ENCODE results near the gene PCDHGA11. TPM values are rescaled to one million over a fixed set of nuclear protein-coding genes. Genes with fewer than 3 reads are reported as not detected.

PCDHGA11 gene
- total RNA-seq, 4 donors from 2014 or later = 2.6 to 5.8 (median 4.4) TPM

DNA sequence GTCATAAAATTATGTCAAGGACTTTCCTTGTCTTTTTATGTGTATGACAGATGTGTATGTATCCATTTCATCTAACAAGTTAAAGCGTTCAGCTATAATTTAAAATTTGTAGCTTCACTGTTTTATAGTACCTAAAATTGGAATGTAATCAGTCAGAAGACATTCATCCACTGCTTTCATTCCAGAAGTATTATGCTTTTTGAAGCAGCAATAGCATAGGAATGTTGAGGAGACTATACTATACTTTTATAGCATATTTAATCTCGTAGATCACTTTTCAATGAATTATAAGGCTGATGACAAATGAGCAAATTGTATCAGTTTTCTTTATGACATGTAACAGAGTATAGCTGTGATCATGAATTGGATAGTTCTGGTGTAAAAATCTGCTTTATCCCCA, 16.4 kb downstream of the PCDHGA11 start:
- 80 to 94% methylated on average over 2 of the region's 2 CpGs for WGBS, 2 donors (ENCODE audit: low coverage in 1 of 2)
- H3K27me3 ChIP-seq = no peaks in the 10 kb centered on the region
- H3K9me3 ChIP-seq = peaks cover 58 to 76% of the 10 kb centered on the region in 2 donors
- TF ChIP-seq, protein P1, sequence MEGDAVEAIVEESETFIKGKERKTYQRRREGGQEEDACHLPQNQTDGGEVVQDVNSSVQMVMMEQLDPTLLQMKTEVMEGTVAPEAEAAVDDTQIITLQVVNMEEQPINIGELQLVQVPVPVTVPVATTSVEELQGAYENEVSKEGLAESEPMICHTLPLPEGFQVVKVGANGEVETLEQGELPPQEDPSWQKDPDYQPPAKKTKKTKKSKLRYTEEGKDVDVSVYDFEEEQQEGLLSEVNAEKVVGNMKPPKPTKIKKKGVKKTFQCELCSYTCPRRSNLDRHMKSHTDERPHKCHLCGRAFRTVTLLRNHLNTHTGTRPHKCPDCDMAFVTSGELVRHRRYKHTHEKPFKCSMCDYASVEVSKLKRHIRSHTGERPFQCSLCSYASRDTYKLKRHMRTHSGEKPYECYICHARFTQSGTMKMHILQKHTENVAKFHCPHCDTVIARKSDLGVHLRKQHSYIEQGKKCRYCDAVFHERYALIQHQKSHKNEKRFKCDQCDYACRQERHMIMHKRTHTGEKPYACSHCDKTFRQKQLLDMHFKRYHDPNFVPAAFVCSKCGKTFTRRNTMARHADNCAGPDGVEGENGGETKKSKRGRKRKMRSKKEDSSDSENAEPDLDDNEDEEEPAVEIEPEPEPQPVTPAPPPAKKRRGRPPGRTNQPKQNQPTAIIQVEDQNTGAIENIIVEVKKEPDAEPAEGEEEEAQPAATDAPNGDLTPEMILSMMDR (IDR thresholded peaks at IDR 0.05) = no peak
- TF ChIP-seq POLR2AphosphoS5 (IDR thresholded peaks at IDR 0.05) (no peak), POLR2A (IDR thresholded peaks at IDR 0.05) (no peak), EP300 (IDR thresholded peaks at IDR 0.05; ENCODE audit: low read depth) (no peak)
- no peak overlapping the region for H3K4me3 ChIP-seq
- H3K36me3 ChIP-seq = no peaks in the 10 kb centered on the region
- no peak for DNase-seq
- in situ Hi-C loops (cut with MboI; ENCODE audit: low pct_ligation_motif_present in 1 of 4, low pct_unique_long_range_greater_than_20kb in 1 of 4, low sequenced_read_pairs in 3 of 4) = no loop called here
- no peaks in the 10 kb centered on the region for H3K4me1 ChIP-seq
- no peak overlapping the region for H3K27ac ChIP-seq
- intact Hi-C loops (cut with DNase I; ENCODE audit: low total_unique reads) = no loop called here

DNA sequence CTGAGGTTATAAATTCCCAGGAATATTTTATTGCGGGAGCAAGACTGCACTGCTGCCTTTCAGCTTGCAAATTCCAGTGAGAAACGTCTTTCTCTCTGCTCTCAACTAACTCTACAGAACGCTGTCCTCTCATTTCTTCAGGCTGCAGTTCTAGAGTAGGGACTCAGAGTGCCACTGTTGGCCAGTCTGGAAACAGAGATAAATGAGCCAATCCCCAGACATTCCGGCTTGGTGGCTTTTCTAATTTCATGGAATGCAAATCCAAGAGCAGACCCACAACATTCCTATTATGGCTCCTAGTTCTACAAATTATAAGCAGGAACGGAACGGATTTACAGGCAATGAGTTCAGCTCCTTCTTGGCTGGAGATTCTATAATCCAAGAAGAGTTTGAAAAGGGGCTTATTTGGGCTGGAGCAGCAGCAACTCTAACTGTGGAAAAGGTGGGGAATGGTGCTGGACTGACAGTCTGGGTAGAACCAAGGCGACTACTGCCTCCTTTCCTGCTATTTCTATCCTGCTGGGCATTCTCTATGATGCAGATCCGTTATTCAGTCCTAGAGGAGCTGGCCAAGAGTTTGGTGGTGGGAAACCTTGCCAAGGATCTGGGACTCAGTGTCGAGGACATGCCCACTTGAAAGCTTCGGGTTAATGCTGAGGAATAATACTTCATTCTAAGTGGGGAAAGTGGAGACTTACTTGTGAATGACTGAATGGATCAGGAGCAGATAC, 18.7 kb downstream of the PCDHGA11 start:
- 75 to 81% methylated on average over 7 to 10 of the region's 10 CpGs for WGBS, 2 donors (ENCODE audit: low coverage in 1 of 2)
- in situ Hi-C loops (cut with MboI; ENCODE audit: low pct_ligation_motif_present in 1 of 4, low pct_unique_long_range_greater_than_20kb in 1 of 4, low sequenced_read_pairs in 3 of 4) (no loop called here), intact Hi-C loops (cut with DNase I; ENCODE audit: low total_unique reads) (no loop called here)
- H3K27ac ChIP-seq = no peak overlapping the region
- peaks cover 44 to 55% of the 10 kb centered on the region in 2 donors for H3K9me3 ChIP-seq
- no peak for DNase-seq
- TF ChIP-seq, protein P1 (IDR thresholded peaks at IDR 0.05) = no peak
- no peak for TF ChIP-seq POLR2A (IDR thresholded peaks at IDR 0.05)
- no peak for TF ChIP-seq POLR2AphosphoS5 (IDR thresholded peaks at IDR 0.05)
- TF ChIP-seq EP300 (IDR thresholded peaks at IDR 0.05; ENCODE audit: low read depth) = no peak
- H3K4me3 ChIP-seq = no peak overlapping the region
- H3K36me3 ChIP-seq = no peaks in the 10 kb centered on the region
- no peaks in the 10 kb centered on the region for H3K4me1 ChIP-seq
- H3K27me3 ChIP-seq = no peaks in the 10 kb centered on the region

DNA sequence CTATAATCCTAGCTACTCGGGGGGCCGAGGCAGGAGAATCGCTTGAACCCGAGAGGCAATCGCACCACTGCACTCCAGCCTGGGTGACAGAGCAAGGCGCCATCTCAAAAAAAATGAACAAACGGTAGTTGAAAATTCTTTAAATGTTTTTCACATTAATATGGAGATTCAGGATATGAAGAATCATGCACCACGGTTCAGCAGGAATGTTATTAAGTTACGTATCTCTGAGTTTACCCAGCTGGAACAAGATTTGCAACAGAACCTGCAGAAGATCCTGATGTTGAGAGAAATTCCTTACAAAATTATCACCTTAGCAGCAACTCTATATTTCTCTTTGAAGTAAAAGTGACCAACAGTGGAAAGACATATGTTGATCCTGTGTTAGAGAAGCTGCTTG, 19.5 kb downstream of the PCDHGA11 start:
- intact Hi-C loops (cut with DNase I; ENCODE audit: low total_unique reads) = no loop called here
- Histone ChIP-seq H3K36me3 (no peaks in the 10 kb centered on the region), H3K27me3 (no peaks in the 10 kb centered on the region), H3K4me1 (no peaks in the 10 kb centered on the region), H3K27ac (no peak overlapping the region), H3K4me3 (no peak overlapping the region), H3K9me3 (peaks cover 42 to 53% of the 10 kb centered on the region in 2 donors)
- 90 to 95% methylated on average over 9 of the region's 9 CpGs for WGBS, 2 donors (ENCODE audit: low coverage in 1 of 2)
- TF ChIP-seq EP300 (IDR thresholded peaks at IDR 0.05; ENCODE audit: low read depth) = no peak
- no peak for TF ChIP-seq POLR2AphosphoS5 (IDR thresholded peaks at IDR 0.05)
- TF ChIP-seq POLR2A (IDR thresholded peaks at IDR 0.05) = no peak
- TF ChIP-seq, protein P1 (IDR thresholded peaks at IDR 0.05) = no peak
- DNase-seq = no peak
- in situ Hi-C loops (cut with MboI; ENCODE audit: low pct_ligation_motif_present in 1 of 4, low pct_unique_long_range_greater_than_20kb in 1 of 4, low sequenced_read_pairs in 3 of 4) = no loop called here

DNA sequence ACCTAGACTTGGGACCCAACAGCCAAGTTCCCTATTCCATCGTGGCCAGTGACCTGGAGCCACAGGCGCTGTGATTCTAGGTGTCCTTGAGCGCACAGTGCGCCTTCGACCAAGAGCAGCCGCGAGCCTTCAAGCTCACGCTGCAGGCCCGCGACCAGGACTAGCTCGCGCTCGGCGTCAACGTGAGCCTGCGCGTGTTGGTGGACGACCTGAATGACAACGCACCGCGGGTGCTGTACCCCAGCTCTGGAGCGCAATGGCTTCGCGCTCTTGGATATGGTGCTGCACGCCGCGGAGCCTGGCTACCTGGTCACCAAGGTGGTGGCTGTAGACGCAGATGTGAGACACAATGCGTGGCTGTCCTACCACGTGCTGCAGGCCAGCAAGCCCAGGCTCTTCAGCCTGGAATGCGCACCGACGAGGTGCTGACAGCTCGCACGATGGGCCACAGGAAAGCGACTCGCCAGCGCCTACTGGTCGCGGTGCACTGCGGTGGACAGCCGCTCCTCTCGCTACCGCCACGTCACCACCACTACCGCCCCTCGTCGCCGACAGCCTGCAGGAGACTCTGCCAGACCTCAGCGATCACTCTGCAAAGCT, 20.8 kb downstream of the PCDHGA11 start:
- peaks cover 42 to 45% of the 10 kb centered on the region in 2 donors for H3K9me3 ChIP-seq
- WGBS, 2 donors (ENCODE audit: low coverage in 1 of 2) = 75% methylated on average over 50 of the region's 50 CpGs; no CpG with 5 or more reads in 1 of the 2 donors

More for the DNA sequence above, 20.8 kb downstream of the PCDHGA11 start:
- DNase-seq = no peak
- no peaks in the 10 kb centered on the region for H3K4me1 ChIP-seq
- no peak overlapping the region for H3K4me3 ChIP-seq
- H3K27ac ChIP-seq = no peak overlapping the region
- no peaks in the 10 kb centered on the region for H3K27me3 ChIP-seq
- intact Hi-C loops (cut with DNase I; ENCODE audit: low total_unique reads) = no loop called here
- in situ Hi-C loops (cut with MboI; ENCODE audit: low pct_ligation_motif_present in 1 of 4, low pct_unique_long_range_greater_than_20kb in 1 of 4, low sequenced_read_pairs in 3 of 4) = no loop called here
- TF ChIP-seq POLR2AphosphoS5 (IDR thresholded peaks at IDR 0.05) (no peak), EP300 (IDR thresholded peaks at IDR 0.05; ENCODE audit: low read depth) (no peak), POLR2A (IDR thresholded peaks at IDR 0.05) (no peak)
- TF ChIP-seq, protein P1 (IDR thresholded peaks at IDR 0.05) = no peak
- H3K36me3 ChIP-seq = no peaks in the 10 kb centered on the region
